Measurements from ENCODE around the gene MIOS.

MIOS gene

DNA sequence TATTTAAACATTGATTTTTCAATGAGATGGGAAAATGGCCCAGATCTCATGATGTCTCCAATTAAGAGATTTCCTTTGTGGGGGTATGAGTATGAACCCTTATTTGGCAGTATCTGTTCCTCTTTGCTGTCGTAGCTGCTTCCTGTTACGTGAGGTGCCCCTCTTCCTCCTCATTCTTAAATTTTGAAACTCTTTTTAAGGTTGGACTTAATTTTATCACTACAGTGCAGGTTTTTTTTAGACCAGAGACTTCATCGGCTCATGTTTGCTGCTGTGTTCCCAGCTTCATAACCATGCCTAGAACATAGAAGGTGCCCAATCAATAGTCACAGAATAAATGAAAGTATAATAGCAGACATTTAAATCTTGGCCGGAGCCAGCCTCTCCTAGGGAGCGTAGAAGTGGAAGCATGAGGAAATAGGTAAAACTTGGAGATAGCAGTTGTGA is 2.4 kb downstream of the MIOS start:
- Histone ChIP-seq H3F3A (ENCODE audit: insufficient read depth, low read length) (no peaks in the 10 kb centered on the region), H3K79me2 (ENCODE audit: insufficient read depth, low read length) (peaks cover 42% of the 10 kb centered on the region), H4K20me1 (ENCODE audit: insufficient read depth, low read length) (no peaks in the 10 kb centered on the region), H3K36me3 (ENCODE audit: insufficient read depth, low read length) (peaks cover 34% of the 10 kb centered on the region), H2AFZ (ENCODE audit: low read length) (no peak overlapping the region), H3K27ac (ENCODE audit: low read depth, low read length, poor library complexity, severe bottlenecking) (peak overlapping the region; percentile 78), H3K9ac (ENCODE audit: low read length) (peak overlapping the region; percentile 80), H3K4me3 (ENCODE audit: low read depth, low read length, poor library complexity, severe bottlenecking) (peak overlapping the region; percentile 80), H3K9me3 (ENCODE audit: low read length) (no peaks in the 10 kb centered on the region), H3K9me2 (ENCODE audit: low read depth, low read length) (no peaks in the 10 kb centered on the region), H3K4me2 (ENCODE audit: low read length) (peak overlapping the region; percentile 99), H3K4me1 (ENCODE audit: insufficient read depth, low read length, severe bottlenecking) (peaks cover 30% of the 10 kb centered on the region), H3K27me3 (ENCODE audit: insufficient read depth, low read length) (no peaks in the 10 kb centered on the region)
- TF ChIP-seq, protein P1, sequence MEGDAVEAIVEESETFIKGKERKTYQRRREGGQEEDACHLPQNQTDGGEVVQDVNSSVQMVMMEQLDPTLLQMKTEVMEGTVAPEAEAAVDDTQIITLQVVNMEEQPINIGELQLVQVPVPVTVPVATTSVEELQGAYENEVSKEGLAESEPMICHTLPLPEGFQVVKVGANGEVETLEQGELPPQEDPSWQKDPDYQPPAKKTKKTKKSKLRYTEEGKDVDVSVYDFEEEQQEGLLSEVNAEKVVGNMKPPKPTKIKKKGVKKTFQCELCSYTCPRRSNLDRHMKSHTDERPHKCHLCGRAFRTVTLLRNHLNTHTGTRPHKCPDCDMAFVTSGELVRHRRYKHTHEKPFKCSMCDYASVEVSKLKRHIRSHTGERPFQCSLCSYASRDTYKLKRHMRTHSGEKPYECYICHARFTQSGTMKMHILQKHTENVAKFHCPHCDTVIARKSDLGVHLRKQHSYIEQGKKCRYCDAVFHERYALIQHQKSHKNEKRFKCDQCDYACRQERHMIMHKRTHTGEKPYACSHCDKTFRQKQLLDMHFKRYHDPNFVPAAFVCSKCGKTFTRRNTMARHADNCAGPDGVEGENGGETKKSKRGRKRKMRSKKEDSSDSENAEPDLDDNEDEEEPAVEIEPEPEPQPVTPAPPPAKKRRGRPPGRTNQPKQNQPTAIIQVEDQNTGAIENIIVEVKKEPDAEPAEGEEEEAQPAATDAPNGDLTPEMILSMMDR (IDR thresholded peaks at IDR 0.05; ENCODE audit: low read length) = no peak
- no peak for TF ChIP-seq EZH2 (IDR thresholded peaks at IDR 0.05; ENCODE audit: borderline replicate concordance, low read length)

DNA sequence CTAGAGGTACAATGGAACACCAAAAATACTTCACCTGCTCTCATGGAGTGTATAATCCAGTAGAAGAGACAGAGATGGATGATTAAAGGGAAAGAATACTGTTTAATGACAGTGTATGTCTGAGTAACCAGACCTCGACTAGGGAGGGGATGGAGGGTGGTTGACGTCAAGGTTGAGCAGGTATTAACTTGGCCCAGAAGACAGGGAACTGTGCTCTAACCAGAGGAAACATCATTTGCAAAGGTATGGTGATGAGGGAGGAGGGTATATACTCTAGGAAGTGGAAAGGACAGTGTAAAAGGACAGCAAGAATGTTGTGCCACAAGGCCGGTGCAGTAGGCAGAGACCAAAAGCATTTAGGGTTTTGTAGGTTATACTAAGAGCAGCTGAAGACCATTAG is 2.9 kb downstream of the MIOS start:
- no peaks in the 10 kb centered on the region for H3K9me3 ChIP-seq (ENCODE audit: low read length)
- H3K36me3 ChIP-seq (ENCODE audit: insufficient read depth, low read length) = peaks cover 39% of the 10 kb centered on the region
- H3K79me2 ChIP-seq (ENCODE audit: insufficient read depth, low read length) = peaks cover 42% of the 10 kb centered on the region
- H3K9ac ChIP-seq (ENCODE audit: low read length) = peak overlapping the region; percentile 80
- H3K27ac ChIP-seq (ENCODE audit: low read depth, low read length, poor library complexity, severe bottlenecking) = peak overlapping the region; percentile 78
- peaks cover 30% of the 10 kb centered on the region for H3K4me1 ChIP-seq (ENCODE audit: insufficient read depth, low read length, severe bottlenecking)
- H3F3A ChIP-seq (ENCODE audit: insufficient read depth, low read length) = no peaks in the 10 kb centered on the region
- peak overlapping the region; percentile 80 for H3K4me3 ChIP-seq (ENCODE audit: low read depth, low read length, poor library complexity, severe bottlenecking)
- TF ChIP-seq, protein P1 (IDR thresholded peaks at IDR 0.05; ENCODE audit: low read length) = no peak
- TF ChIP-seq EZH2 (IDR thresholded peaks at IDR 0.05; ENCODE audit: borderline replicate concordance, low read length) = no peak
- H3K27me3 ChIP-seq (ENCODE audit: insufficient read depth, low read length) = no peaks in the 10 kb centered on the region
- no peaks in the 10 kb centered on the region for H3K9me2 ChIP-seq (ENCODE audit: low read depth, low read length)
- H3K4me2 ChIP-seq (ENCODE audit: low read length) = peak overlapping the region; percentile 99
- no peak overlapping the region for H2AFZ ChIP-seq (ENCODE audit: low read length)
- H4K20me1 ChIP-seq (ENCODE audit: insufficient read depth, low read length) = no peaks in the 10 kb centered on the region

DNA sequence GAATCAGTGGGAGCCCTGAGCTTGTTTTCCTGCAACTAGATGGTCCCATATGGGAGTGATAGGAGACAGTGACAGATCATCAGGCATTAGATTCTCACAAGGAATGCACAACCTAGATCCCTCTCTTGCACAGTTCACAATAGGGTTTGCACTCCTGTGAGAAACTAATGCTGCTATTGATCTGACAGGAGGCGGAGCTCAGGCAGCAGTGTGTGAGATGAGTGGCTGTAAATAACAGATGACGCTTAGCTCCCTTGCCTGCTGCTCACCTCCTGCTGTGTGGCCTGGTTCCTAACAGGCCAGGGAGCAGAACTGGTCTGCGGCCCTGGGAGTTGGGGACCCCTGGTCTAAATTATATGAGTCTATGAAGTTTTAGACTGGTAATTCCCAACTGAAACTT is 3.9 kb downstream of the MIOS start:
- no peak overlapping the region for H3K9ac ChIP-seq (ENCODE audit: low read length)
- H3K27me3 ChIP-seq (ENCODE audit: insufficient read depth, low read length) = no peaks in the 10 kb centered on the region
- H3K36me3 ChIP-seq (ENCODE audit: insufficient read depth, low read length) = peaks cover 39% of the 10 kb centered on the region
- peaks cover 30% of the 10 kb centered on the region for H3K4me1 ChIP-seq (ENCODE audit: insufficient read depth, low read length, severe bottlenecking)
- no peaks in the 10 kb centered on the region for H3K9me2 ChIP-seq (ENCODE audit: low read depth, low read length)
- no peak overlapping the region for H3K27ac ChIP-seq (ENCODE audit: low read depth, low read length, poor library complexity, severe bottlenecking)
- no peaks in the 10 kb centered on the region for H4K20me1 ChIP-seq (ENCODE audit: insufficient read depth, low read length)
- H3K79me2 ChIP-seq (ENCODE audit: insufficient read depth, low read length) = peaks cover 42% of the 10 kb centered on the region
- TF ChIP-seq, protein P1 (IDR thresholded peaks at IDR 0.05; ENCODE audit: low read length) = no peak
- no peak for TF ChIP-seq EZH2 (IDR thresholded peaks at IDR 0.05; ENCODE audit: borderline replicate concordance, low read length)
- H3K9me3 ChIP-seq (ENCODE audit: low read length) = no peaks in the 10 kb centered on the region
- H3K4me3 ChIP-seq (ENCODE audit: low read depth, low read length, poor library complexity, severe bottlenecking) = no peak overlapping the region
- no peak overlapping the region for H3K4me2 ChIP-seq (ENCODE audit: low read length)
- no peaks in the 10 kb centered on the region for H3F3A ChIP-seq (ENCODE audit: insufficient read depth, low read length)
- no peak overlapping the region for H2AFZ ChIP-seq (ENCODE audit: low read length)
